Activated naive CD4-positive, alpha-beta T cell treated with anti-CD3 and anti-CD28 coated beads, Interleukin-2, amount 50 U/mL, for 16 hours (primary cell): ENCODE data around the gene PPP1R12A.
"Not testable (repeated sequence)": the region's sequence is repeated elsewhere in the genome, so short reads cannot be mapped to it uniquely, and the experiment has no call there.

Experiments used
- DNase-seq: peaks from one replicate; pipeline ENCODE4 v3.0.0-alpha.2; 2020

The PPP1R12A gene

DNA sequence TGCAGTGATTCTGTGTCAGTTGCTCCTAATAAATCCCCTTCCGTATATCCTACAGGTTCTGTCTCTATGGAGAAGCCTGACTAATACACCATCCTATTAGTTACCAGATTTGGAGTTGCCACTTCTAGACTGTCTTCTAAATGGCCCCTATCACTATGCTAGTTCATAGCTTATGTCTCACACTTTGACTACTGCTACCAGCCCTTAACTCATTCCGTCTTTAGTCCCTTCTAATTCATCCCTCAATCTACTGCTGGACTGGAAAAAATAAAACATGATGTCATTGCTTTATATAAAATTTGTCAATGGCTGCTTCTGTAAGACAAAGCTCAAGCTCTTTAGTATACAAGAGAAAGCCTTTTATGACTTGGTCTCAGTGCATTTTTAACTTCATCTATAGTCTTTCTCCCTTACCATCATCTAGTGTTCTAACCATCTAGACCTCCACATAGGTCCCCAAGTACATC is 99.5 kb downstream of the PPP1R12A start:
- no peak for DNase-seq

- no peak for DNase-seq
Measured at GRCh38 chr12:79834712-79835376, 100.1 kb downstream of the PPP1R12A start.

- no peak for DNase-seq
Measured at GRCh38 chr12:79830440-79830839, 104.5 kb downstream of the PPP1R12A start.

DNA sequence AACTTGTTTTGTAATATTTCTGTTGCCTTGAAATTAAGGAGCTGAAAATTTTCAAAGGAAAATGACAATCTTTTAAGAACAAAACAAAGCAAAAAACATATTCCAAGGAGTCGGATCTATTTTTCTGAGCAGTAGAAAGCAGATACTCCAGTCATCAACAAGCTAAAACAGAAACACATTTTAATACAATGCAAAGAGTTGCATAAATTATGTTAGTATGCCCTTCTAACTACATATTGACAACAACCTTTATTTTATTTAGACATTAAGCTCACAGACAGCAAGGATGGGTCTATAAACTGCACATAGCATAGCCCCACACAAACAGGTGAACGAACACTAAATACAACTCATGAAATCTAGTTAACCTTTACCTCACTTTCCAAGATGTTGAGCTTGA is 106.0 kb downstream of the PPP1R12A start:
- no peak for DNase-seq

DNA sequence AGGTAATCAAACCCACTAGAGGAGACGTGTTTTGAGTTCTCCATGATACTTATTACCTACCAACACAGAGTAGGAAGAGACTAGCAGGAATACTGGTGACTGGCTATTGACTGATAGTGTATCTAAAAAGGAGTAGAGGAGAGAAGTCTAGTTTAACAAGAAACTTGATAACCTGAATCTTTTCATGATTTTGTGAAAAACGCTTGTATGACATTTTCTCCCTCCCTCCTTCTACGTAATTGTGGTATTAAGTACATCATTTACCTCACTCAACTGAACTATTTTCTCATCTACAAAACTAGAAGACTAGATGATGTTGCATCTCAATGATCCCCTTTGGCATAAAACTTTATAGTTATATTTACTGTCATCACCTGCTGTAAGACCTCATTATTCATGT is 107.4 kb downstream of the PPP1R12A start:
- no peak for DNase-seq

GRCh38 chr12:79826267-79827128 is 108.4 kb downstream of the PPP1R12A start:
- DNase-seq = no peak

DNA sequence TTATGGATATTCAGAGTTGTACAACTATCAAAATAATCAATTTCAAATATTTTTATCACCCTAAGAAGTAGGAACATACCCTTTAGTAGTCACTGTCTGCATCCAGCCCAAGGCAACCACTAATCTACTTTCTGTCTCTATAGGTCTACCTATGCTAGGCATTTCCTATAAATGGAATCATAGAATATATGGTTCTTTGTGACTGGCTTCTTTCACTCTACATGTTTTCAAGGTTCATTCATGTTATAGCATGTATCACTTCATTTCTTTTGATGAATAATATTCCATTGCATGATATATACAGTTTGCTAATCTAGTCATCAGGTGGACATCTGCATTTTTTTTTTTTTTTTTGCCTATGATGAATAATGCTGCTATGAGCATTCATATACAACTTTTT is 112.4 kb downstream of the PPP1R12A start:
- no peak for DNase-seq

GRCh38 chr12:79818856-79819255 is 116.0 kb downstream of the PPP1R12A start:
- no peak for DNase-seq

DNA sequence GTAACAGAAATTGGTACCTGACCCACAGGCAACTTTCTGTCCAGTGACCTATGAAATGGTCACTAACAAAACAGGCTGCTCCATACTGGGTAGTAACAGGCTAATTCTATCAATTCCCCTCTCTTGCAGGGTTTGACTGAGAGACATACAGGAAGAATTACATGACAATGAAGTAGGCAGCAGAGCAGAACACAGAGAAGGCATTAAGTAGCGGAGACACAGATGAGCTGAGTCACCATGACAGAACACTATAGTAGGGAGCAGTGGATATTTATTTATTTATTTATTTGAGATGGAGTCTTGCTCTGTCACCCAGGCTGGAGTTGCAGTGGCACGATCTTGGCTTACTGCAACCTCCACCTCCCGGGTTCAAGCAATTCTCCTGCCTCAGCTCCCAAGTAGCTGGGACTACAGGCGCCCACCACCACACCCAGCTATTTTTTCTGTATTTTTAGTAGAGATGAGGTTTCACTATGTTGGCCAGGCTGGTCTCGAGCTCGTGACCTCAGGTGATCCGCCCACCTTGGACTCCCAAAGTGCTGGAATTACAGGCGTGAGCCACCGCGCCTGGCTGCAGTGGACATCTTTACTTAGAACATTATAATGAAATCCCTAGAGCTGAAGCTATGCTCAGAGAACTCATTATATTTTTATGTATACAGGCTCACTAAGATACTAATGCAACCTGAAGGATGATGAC is 150.4 kb downstream of the PPP1R12A start:
- not testable (repeated sequence) for DNase-seq

DNA sequence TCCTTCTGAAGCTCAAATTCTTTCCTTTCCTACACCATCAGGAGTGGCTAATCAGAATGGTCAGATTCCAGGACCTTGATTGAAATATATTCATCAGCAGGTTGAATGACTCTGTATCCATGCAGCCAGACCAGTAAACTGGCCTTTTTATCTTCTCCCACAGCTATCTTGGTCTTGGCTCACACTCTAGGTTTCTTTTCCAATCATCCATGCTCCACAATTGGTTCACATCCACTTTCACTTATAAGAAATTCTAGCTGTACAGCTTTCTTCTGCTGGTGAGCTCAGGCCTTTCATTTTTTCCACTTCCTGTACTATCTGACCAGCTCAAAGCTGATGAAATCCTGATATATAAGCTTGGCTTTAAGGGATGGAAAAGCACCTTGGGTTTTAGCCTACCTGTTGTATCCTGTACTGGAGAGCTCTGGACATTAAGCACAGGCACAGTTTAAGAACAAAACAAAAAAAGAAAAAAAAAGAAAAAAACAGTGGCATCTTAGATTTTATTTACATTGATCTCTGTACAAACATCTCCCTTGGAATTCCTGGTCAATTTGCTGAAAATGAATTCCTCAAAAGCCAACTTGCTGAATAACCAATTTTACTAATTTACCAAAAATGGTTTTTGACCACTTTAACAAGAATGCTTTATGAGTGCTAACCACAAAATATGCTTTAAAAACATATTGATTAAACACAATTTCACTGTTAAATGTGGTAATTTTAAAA is 152.6 kb downstream of the PPP1R12A start:
- DNase-seq = no peak

DNA sequence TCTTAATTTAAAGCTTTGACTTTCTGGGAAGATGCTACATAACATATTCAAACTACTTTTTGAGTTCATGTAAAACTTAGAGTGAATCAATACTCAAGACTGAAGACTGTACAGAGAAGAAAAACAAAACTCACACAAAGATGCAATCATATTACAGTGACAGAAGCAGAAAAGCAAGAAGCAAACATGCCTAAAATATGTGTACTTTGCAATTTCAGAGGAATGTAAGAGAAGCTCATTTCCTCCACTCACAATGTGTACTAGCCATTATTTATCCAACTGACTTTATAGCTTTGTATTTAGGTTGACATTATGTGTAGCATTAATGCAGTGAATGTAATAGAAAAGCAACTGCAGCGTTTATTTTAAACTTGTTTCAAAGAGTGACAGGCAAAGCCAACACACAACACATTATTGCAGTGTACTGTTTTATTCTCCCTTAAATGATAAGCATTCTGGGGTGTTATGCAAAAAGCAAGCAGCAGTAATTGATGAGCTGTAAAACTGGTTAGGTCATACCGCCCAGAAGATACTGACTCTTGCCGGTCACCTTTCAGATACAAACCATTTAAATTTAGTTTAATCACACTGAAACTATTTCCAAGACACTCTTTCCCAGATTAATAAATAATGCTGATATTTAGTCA is 156.0 kb downstream of the PPP1R12A start:
- no peak for DNase-seq

GRCh38 chr12:79776111-79776510 is 158.8 kb downstream of the PPP1R12A start:
- no peak for DNase-seq

- DNase-seq = no peak
Measured at GRCh38 chr12:79775355-79776027, 159.4 kb downstream of the PPP1R12A start.

- DNase-seq = no peak
Measured at GRCh38 chr12:79773896-79774295, 161.0 kb downstream of the PPP1R12A start.

- no peak for DNase-seq
Measured at GRCh38 chr12:79769860-79770485, 164.9 kb downstream of the PPP1R12A start.

DNA sequence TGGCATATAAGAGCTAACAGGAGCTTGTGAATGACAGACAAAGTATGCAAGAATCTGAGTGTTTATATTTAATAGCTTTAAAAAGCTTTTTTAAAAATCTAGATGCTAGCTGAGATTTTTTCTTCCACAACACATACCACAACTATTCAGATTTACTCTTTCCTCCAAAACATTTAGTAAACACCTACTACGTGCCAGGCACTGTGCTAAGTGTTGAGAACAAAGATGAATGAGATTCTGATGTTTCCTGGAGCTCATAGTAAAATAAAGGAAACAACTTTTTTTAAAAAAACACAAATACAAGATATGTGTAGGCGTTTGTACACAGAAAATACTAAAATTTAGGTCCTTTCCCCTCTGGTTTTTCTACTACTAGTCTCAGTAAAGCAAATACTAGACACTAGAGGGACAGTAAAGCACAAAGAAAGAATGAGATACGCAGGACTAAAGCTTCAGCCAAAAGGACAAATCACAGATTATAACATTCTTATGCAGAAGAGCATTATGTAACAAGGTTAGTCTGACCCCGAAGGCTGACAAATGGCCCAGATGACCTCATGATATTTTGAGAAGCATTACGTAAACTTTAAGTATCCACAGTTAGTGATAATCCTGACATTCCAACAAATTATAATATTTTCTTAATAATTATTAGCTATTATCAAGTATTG is 165.6 kb downstream of the PPP1R12A start:
- DNase-seq = no peak

DNA sequence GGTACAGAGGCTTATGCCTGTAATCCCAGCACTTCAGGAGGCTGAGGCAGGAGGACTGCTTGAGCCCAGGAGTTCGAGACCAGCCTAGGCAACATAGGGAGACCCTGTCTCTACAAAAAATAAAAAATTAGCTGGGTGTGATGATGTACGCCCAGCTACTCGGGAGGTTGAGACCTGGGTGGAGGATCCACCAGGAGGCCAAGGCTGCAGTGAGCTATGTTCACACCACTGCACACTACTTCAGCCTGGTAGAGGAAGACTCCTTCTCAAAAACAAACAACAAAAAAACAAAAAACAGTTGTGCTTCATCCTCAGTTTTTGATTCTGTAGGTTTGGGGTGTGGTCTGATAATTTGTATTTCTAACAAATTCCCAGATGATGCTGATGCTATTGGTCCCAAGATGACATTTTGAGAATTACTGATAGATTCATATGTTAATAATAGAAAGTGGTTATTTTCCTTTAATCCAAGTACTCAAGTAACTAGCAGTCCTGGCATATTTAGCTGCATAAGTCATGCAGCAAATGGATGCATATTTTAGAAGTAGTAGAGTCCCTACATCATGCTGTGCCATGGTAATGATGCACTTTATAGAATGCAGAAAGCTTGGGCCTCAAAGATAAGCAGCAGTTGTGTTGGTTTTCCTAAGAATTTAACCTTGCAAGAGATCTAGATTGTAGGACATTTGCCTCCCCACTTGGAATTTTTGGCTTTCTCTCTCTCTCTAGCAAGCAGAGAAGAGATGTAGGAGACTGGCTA is 168.0 kb downstream of the PPP1R12A start:
- DNase-seq = no peak

- no peak for DNase-seq
Measured at GRCh38 chr12:79765157-79765556, 169.7 kb downstream of the PPP1R12A start.

DNA sequence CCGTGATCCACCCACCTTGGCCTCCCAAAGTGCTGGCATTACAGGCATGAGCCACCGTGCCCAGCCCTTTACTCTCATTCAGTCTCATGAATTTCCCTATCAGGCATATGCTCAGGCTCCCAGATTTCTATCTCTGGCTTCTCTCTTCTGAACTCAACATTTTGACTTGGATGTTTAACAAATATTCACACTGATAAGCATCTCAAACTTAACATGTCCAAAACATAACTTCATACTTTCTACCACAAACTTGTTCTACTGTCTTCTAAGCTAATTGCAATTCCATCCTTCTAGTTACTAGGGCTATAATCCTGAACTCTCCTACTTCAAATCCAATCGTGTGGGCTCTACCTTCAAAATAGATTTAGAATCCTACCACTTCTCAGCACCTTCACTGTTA is 170.3 kb downstream of the PPP1R12A start:
- no peak for DNase-seq
